ENCODE results near the gene CYP8B1. TPM values are rescaled to one million over a fixed set of nuclear protein-coding genes. Genes with fewer than 3 reads are reported as not detected.

Gene CYP8B1
- total RNA-seq, 1 experiment from 2014 or later = 0.12 TPM

DNA sequence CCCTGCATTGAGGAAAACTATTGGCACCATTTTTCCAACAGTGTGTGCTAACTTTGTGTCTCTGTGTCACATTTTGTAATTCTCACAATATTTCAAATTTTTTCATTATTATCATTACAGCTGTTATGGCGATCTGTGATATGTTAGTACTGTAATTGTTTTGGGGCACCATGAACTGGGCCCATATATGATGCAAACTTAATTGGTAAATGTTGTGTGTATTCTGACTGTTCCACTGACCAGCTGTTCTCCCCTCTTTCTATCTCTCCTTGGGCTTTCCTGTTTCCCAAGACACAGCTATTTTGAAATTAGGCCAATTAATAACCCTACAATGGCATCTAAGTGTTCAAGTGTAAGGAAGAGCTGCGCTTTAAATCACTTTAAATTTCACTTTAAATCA, 2.2 kb upstream of the CYP8B1 start:
- TF ChIP-seq SIN3A (IDR thresholded peaks at IDR 0.05; ENCODE audit: low read depth) (no peak), ZFX (IDR thresholded peaks at IDR 0.05) (no peak), EGR1 (IDR thresholded peaks at IDR 0.05; ENCODE audit: low read depth) (no peak), TCF7L2 (IDR thresholded peaks at IDR 0.05; ENCODE audit: borderline replicate concordance, extremely low read depth, insufficient read depth, insufficient read length) (no peak), ELF1 (IDR thresholded peaks at IDR 0.05; ENCODE audit: borderline replicate concordance, low read depth) (no peak), CBX3 (IDR thresholded peaks at IDR 0.05; ENCODE audit: low read depth) (no peak)
- TF ChIP-seq, protein P1, sequence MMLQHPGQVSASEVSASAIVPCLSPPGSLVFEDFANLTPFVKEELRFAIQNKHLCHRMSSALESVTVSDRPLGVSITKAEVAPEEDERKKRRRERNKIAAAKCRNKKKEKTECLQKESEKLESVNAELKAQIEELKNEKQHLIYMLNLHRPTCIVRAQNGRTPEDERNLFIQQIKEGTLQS (IDR thresholded peaks at IDR 0.05) = no peak
- TF ChIP-seq, protein P2, sequence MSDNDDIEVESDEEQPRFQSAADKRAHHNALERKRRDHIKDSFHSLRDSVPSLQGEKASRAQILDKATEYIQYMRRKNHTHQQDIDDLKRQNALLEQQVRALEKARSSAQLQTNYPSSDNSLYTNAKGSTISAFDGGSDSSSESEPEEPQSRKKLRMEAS (IDR thresholded peaks at IDR 0.05) = no peak
- H3K27ac ChIP-seq (ENCODE audit: low read depth, low read length) = no peak overlapping the region
- POLR2A ChIA-PET = no interaction called here
- H3K4me1 ChIP-seq (ENCODE audit: control insufficient read depth in 1 of 2, insufficient read depth in 2 of 2, low read length in 2 of 2) = peaks cover 0 to 13% of the 10 kb centered on the region in 2 experiments; a peak in 3 of 4 replicates
- H3K79me2 ChIP-seq (ENCODE audit: insufficient read depth, low read length) = no peaks in the 10 kb centered on the region
- H3K27me3 ChIP-seq (ENCODE audit: insufficient read depth, low read length) = no peaks in the 10 kb centered on the region
- no TSS peak for BruUV-seq (replicated peaks)
- H3K9me3 ChIP-seq (ENCODE audit: control insufficient read depth in 1 of 2, insufficient read depth in 1 of 2, low read depth in 1 of 2, low read length in 2 of 2) = no peaks in the 10 kb centered on the region
- no peak overlapping the region for H3K4me2 ChIP-seq (ENCODE audit: low read length)
- no peak for ATAC-seq
- no peaks in the 10 kb centered on the region for H3K9me2 ChIP-seq (ENCODE audit: insufficient read depth)
- no peaks in the 10 kb centered on the region for H3K36me3 ChIP-seq (ENCODE audit: control insufficient read depth in 1 of 2, insufficient read depth in 2 of 2, low read length in 2 of 2)
- H3K9ac ChIP-seq (ENCODE audit: low read length) = no peak overlapping the region
- H4K20me1 ChIP-seq (ENCODE audit: insufficient read depth) = no peaks in the 10 kb centered on the region
- CTCF ChIA-PET = interaction anchor here (1.7 kb wide), 1 partner anchor 46 kb away, joined by 5 read pairs; no protein-coding TSS in a partner anchor
- intact Hi-C loops (cut with micrococcal nuclease) = no loop called here
- H2AFZ ChIP-seq (ENCODE audit: low read depth, low read length, poor library complexity, severe bottlenecking) = no peak overlapping the region
- no peak overlapping the region for H3K4me3 ChIP-seq (replicated peaks in 1 of 2; ENCODE audit: low read depth in 1 of 2, low read length in 2 of 2)
- RAD21 ChIA-PET (ENCODE audit: low non-redundant PET in 1 of 2, low total read pairs in 2 of 2, uncharacterized antibody in 2 of 2, unreplicated experiment in 2 of 2) = no interaction called here
- DNase-seq (ENCODE audit: low read depth, low spot score) = no peak

DNA sequence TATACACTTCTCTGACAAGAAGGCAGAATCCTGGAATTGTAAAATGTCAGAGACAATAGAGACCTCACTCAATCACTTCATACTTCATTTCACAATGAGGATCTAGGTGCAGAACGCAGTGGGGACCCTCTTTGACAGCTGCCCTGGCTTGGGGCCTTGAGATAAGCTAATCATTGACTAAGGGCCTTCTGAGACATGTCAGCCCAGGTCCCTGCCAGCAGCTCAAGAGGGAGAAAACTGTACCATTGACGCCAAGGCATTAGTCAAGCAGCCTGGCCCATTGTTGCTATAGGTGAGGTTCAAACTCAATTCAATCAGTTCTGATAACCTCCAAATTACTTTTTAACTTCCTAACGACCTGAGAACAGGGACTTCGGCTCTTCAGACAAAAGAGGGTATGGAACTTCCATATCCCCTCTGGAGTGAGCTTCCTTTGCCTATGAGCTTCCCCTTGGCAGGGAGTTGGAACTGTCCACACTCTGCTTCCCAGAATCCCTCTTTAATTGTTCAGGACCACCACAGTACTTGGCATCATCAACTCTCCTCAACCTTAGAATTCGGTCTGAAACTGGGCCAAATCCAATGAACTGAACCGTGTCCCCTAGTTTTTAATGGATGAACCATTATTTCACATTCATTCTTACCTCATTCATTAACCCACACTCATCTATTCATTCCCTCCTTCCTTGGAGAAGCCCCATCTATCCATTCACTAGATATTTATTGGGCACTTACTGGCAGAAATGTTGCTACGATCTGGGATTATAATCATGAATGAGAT, 1.5 kb upstream of the CYP8B1 start:
- no peak for ATAC-seq
- Histone ChIP-seq H3K4me3 (replicated peaks in 1 of 2; ENCODE audit: low read depth in 1 of 2, low read length in 2 of 2) (no peak overlapping the region), H3K36me3 (ENCODE audit: control insufficient read depth in 1 of 2, insufficient read depth in 2 of 2, low read length in 2 of 2) (no peaks in the 10 kb centered on the region), H3K79me2 (ENCODE audit: insufficient read depth, low read length) (no peaks in the 10 kb centered on the region), H3K9ac (ENCODE audit: low read length) (no peak overlapping the region), H3K27me3 (ENCODE audit: insufficient read depth, low read length) (no peaks in the 10 kb centered on the region), H3K4me1 (ENCODE audit: control insufficient read depth in 1 of 2, insufficient read depth in 2 of 2, low read length in 2 of 2) (peaks cover 0 to 13% of the 10 kb centered on the region in 2 experiments; a peak in 3 of 4 replicates), H3K9me2 (ENCODE audit: insufficient read depth) (no peaks in the 10 kb centered on the region), H3K4me2 (ENCODE audit: low read length) (no peak overlapping the region), H4K20me1 (ENCODE audit: insufficient read depth) (no peaks in the 10 kb centered on the region), H3K9me3 (ENCODE audit: control insufficient read depth in 1 of 2, insufficient read depth in 1 of 2, low read depth in 1 of 2, low read length in 2 of 2) (no peaks in the 10 kb centered on the region), H3K27ac (ENCODE audit: low read depth, low read length) (no peak overlapping the region), H2AFZ (ENCODE audit: low read depth, low read length, poor library complexity, severe bottlenecking) (no peak overlapping the region)
- DNase-seq (ENCODE audit: low read depth, low spot score) = no peak
- RAD21 ChIA-PET (ENCODE audit: low non-redundant PET in 1 of 2, low total read pairs in 2 of 2, uncharacterized antibody in 2 of 2, unreplicated experiment in 2 of 2) = no interaction called here
- CTCF ChIA-PET = no interaction called here
- POLR2A ChIA-PET = no interaction called here
- BruUV-seq (replicated peaks) = no TSS peak
- intact Hi-C loops (cut with micrococcal nuclease) = no loop called here
- TF ChIP-seq SRF (IDR thresholded peaks at IDR 0.05; ENCODE audit: low read depth) (no peak), ELF1 (IDR thresholded peaks at IDR 0.05; ENCODE audit: borderline replicate concordance, low read depth) (no peak), ZNF274 (IDR thresholded peaks at IDR 0.05; ENCODE audit: low read depth, low read length) (no peak), FOSL1 (IDR thresholded peaks at IDR 0.05; ENCODE audit: low read depth) (no peak), JUND (IDR thresholded peaks at IDR 0.05) (no peak), YY1 (IDR thresholded peaks at IDR 0.05; ENCODE audit: extremely low read depth, insufficient replicate concordance, low read depth, low read length) (no peak), TCF7L2 (IDR thresholded peaks at IDR 0.05; ENCODE audit: borderline replicate concordance, extremely low read depth, insufficient read depth, insufficient read length) (no peak), EZH2phosphoT487 (IDR thresholded peaks at IDR 0.05; ENCODE audit: borderline replicate concordance) (no peak), CEBPB (IDR thresholded peaks at IDR 0.05; ENCODE audit: low read depth) (no peak)
- TF ChIP-seq, protein P2 (IDR thresholded peaks at IDR 0.05) = no peak
- TF ChIP-seq, protein P3, sequence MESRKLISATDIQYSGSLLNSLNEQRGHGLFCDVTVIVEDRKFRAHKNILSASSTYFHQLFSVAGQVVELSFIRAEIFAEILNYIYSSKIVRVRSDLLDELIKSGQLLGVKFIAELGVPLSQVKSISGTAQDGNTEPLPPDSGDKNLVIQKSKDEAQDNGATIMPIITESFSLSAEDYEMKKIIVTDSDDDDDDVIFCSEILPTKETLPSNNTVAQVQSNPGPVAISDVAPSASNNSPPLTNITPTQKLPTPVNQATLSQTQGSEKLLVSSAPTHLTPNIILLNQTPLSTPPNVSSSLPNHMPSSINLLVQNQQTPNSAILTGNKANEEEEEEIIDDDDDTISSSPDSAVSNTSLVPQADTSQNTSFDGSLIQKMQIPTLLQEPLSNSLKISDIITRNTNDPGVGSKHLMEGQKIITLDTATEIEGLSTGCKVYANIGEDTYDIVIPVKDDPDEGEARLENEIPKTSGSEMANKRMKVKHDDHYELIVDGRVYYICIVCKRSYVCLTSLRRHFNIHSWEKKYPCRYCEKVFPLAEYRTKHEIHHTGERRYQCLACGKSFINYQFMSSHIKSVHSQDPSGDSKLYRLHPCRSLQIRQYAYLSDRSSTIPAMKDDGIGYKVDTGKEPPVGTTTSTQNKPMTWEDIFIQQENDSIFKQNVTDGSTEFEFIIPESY (IDR thresholded peaks at IDR 0.05; ENCODE audit: extremely low read depth, insufficient replicate concordance, low read length) = no peak

Data from HCT116 (cell line).